Fibroblast of lung (primary cell): ENCODE data around the gene NDFIP2.

Experiments
- CTCF ChIP-seq, 2 donors: IDR thresholded peaks in 1 of 2; conservative IDR thresholded peaks in 1 of 2; 1 replicate in 1 of 2; 2 replicates in 1 of 2; pipeline ENCODE4 v1.5.1; 2011 to 2012; ENCODE audit warnings: low read length in 2 of 2, control low read depth in 1 of 2, inconsistent platforms in 1 of 2, low read depth in 1 of 2, mild to moderate bottlenecking in 1 of 2
- EZH2 ChIP-seq: IDR thresholded peaks from 2 replicates; pipeline ENCODE4 v1.5.1; 2012; ENCODE audit warnings: low read length, control low read depth, mild to moderate bottlenecking; ENCODE audit errors: missing control alignments

DNA sequence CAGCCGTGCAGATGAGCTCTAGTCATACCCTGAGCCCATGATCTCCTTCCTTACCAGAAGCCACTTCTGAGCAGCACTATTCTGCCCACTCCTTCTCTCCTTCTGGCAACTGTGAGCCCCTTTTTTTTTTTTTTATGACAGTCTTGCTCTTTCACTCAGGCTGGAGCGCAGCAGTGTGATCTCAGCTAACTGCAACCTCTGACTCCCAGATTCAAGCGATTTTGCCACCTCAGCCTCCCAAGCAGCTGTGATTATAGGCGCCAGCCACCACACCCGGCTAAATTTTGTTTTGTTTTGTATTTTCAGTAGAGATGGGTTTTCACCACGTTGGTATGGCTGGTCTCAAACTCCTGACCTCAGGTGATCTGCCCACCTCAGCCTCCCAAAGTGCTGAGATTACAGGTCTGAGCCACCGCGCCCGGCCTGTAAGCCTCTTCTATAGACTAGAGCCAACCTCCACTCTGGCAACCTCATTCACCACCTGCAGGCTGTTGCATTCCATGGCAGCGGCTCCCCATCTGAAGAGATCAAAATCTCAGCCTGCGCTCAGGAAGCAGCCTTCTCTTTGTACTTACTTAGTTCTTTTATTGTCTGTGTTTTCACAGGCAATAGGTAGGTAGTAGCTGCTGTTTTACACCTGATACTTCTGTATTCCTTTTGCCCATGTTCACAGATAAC lies 34.8 kb upstream of the NDFIP2 start:
- TF ChIP-seq CTCF (conservative IDR thresholded peaks at IDR 0.05 in 1 of 2, IDR thresholded peaks at IDR 0.05 in 1 of 2; ENCODE audit: low read depth in 1 of 2, low read length in 2 of 2), result no peak
- TF ChIP-seq EZH2, result no peak
